Nephron (organoid): ENCODE data around the gene KRTAP24-1.

Experiments used
- H3K27ac Mint-ChIP-seq, 3 experiments: 2 replicates each; pipeline ENCODE4 v1.8.0; 2020; ENCODE audit warnings: mixed read lengths in 3 of 3, mild to moderate bottlenecking in 2 of 3, moderate library complexity in 1 of 3
- H3K27me3 Mint-ChIP-seq: 2 replicates; pipeline ENCODE4 v1.8.0; 2021; ENCODE audit warnings: low read depth, mild to moderate bottlenecking, moderate library complexity, mixed read lengths
- H3K36me3 Mint-ChIP-seq: 2 replicates; pipeline ENCODE4 v1.8.0; 2020; ENCODE audit warnings: low read depth, mixed read lengths
- H3K4me1 Mint-ChIP-seq: 2 replicates; pipeline ENCODE4 v1.8.0; 2020; ENCODE audit warnings: mixed read lengths
- H3K4me3 Mint-ChIP-seq, 3 experiments: 2 replicates each; pipeline ENCODE4 v1.8.0; 2020; ENCODE audit warnings: mild to moderate bottlenecking in 3 of 3, mixed read lengths in 3 of 3, moderate library complexity in 2 of 3
- H3K9me3 Mint-ChIP-seq: 2 replicates; pipeline ENCODE4 v1.8.0; 2020; ENCODE audit warnings: mixed read lengths
- CTCF ChIP-seq, 3 experiments: fragments of 200-600 bp; sonication (generic); IDR thresholded peaks; one replicate each; pipeline ENCODE4 v1.5.0; 2021; ENCODE audit warnings: antibody characterized with exemption in 3 of 3; ENCODE audit not compliant: unreplicated experiment in 3 of 3

KRTAP24-1 gene

GRCh38 chr21:30268608-30269197 is 14.0 kb downstream of the KRTAP24-1 start:
- Mint-ChIP-seq H3K27ac (no peak overlapping the region), H3K27me3 (peaks cover 3% of the 10 kb centered on the region), H3K9me3 (peaks cover 11% of the 10 kb centered on the region), H3K4me1 (no peaks in the 10 kb centered on the region), H3K4me3 (no peak overlapping the region), H3K36me3 (no peaks in the 10 kb centered on the region)
- TF ChIP-seq CTCF (IDR thresholded peaks at IDR 0.05; ENCODE audit: unreplicated experiment in 3 of 3), result no peak

GRCh38 chr21:30257773-30258172 is 25.0 kb downstream of the KRTAP24-1 start:
- Mint-ChIP-seq H3K27ac (no peak overlapping the region), H3K27me3 (no peaks in the 10 kb centered on the region), H3K9me3 (no peaks in the 10 kb centered on the region), H3K36me3 (no peaks in the 10 kb centered on the region), H3K4me1 (no peaks in the 10 kb centered on the region), H3K4me3 (no peak overlapping the region)
- no peak for TF ChIP-seq CTCF (IDR thresholded peaks at IDR 0.05; ENCODE audit: unreplicated experiment in 3 of 3)

GRCh38 chr21:30256100-30256499 is 26.6 kb downstream of the KRTAP24-1 start:
- no peaks in the 10 kb centered on the region for H3K4me1 Mint-ChIP-seq
- no peaks in the 10 kb centered on the region for H3K36me3 Mint-ChIP-seq
- no peak for TF ChIP-seq CTCF (IDR thresholded peaks at IDR 0.05; ENCODE audit: unreplicated experiment in 3 of 3)
- H3K4me3 Mint-ChIP-seq, result no peak overlapping the region
- H3K9me3 Mint-ChIP-seq, result no peaks in the 10 kb centered on the region
- H3K27ac Mint-ChIP-seq, result no peak overlapping the region
- H3K27me3 Mint-ChIP-seq, result no peaks in the 10 kb centered on the region

- Mint-ChIP-seq H3K4me3 (no peak overlapping the region), H3K36me3 (no peaks in the 10 kb centered on the region), H3K9me3 (no peaks in the 10 kb centered on the region), H3K27ac (no peak overlapping the region), H3K4me1 (no peaks in the 10 kb centered on the region), H3K27me3 (no peaks in the 10 kb centered on the region)
- TF ChIP-seq CTCF (IDR thresholded peaks at IDR 0.05; ENCODE audit: unreplicated experiment in 3 of 3), result no peak
Measured at GRCh38 chr21:30255679-30256078, 27.1 kb downstream of the KRTAP24-1 start.

- no peak for TF ChIP-seq CTCF (IDR thresholded peaks at IDR 0.05; ENCODE audit: unreplicated experiment in 3 of 3)
- Mint-ChIP-seq H3K4me3 (no peak overlapping the region), H3K9me3 (no peaks in the 10 kb centered on the region), H3K36me3 (no peaks in the 10 kb centered on the region), H3K27ac (no peak overlapping the region), H3K4me1 (no peaks in the 10 kb centered on the region), H3K27me3 (no peaks in the 10 kb centered on the region)
Measured at GRCh38 chr21:30251781-30252180, 31.0 kb downstream of the KRTAP24-1 start.

- Mint-ChIP-seq H3K4me3 (no peak overlapping the region), H3K36me3 (no peaks in the 10 kb centered on the region), H3K4me1 (peaks cover 6% of the 10 kb centered on the region), H3K27ac (no peak overlapping the region), H3K27me3 (no peaks in the 10 kb centered on the region), H3K9me3 (no peaks in the 10 kb centered on the region)
- TF ChIP-seq CTCF (IDR thresholded peaks at IDR 0.05; ENCODE audit: unreplicated experiment in 3 of 3), result no peak
Measured at GRCh38 chr21:30249936-30250335, 32.8 kb downstream of the KRTAP24-1 start.
